Panc1 (cell line): ENCODE data around the gene PTPRE. TPM values are rescaled to one million over a fixed set of nuclear protein-coding genes. Genes with fewer than 3 reads are reported as not detected.

Source experiments
- ATAC-seq: fragments of 200-7000 bp; cut with Tn5 transposase; 2 replicates; pipeline ENCODE4 v1.9.1; 2020; ENCODE audit warnings: mild to moderate bottlenecking, moderate library complexity
- BruUV-seq: library from RNA; stranded (reverse); fragments of 400-500 nt; replicated peaks from 2 replicates; lab custom pipeline; 2021; lab: Mats Ljungman, UMichigan
- CTCF ChIA-PET: fragments of 300-600 bp; sonication (Branson Sonifier 250); formaldehyde crosslinking; loops from one replicate; lab custom pipeline; 2022; ENCODE audit warnings: antibody characterized with exemption; lab: Charles Lee
- POLR2A ChIA-PET: fragments of 300-600 bp; sonication (Branson Sonifier 250); formaldehyde crosslinking; loops from one replicate; lab custom pipeline; 2022; ENCODE audit warnings: antibody characterized with exemption; lab: Charles Lee
- DNase-seq: peaks from one replicate; pipeline ENCODE4 v3.0.0-alpha.2; 2010; ENCODE audit warnings: low read depth, low spot score
- H3K27ac ChIP-seq: 2 replicates; pipeline ENCODE4 v1.5.1; 2011; ENCODE audit warnings: mild to moderate bottlenecking, low read length, inconsistent platforms
- H3K27me3 ChIP-seq: fragments of 200-500 bp; sonication (Bioruptor generic); 2 replicates; pipeline ENCODE4 v1.6.0; 2014; ENCODE audit warnings: low read length, inconsistent platforms; ENCODE audit not compliant: control insufficient read depth, insufficient read depth
- H3K36me3 ChIP-seq: fragments of 200-500 bp; sonication (Bioruptor generic); 2 replicates; pipeline ENCODE4 v1.5.1; 2014; ENCODE audit warnings: inconsistent platforms, mild to moderate bottlenecking, low read length, moderate library complexity; ENCODE audit not compliant: control insufficient read depth, insufficient read depth
- H3K4me1 ChIP-seq: 2 replicates; pipeline ENCODE4 v1.5.1; 2011; ENCODE audit warnings: inconsistent platforms, mild to moderate bottlenecking, low read length, moderate library complexity; ENCODE audit not compliant: control insufficient read depth, insufficient read depth
- H3K4me3 ChIP-seq, 2 experiments: 2 replicates each; pipeline ENCODE4 v1.5.1; 2011 to 2012; ENCODE audit warnings: low read depth in 2 of 2, low read length in 2 of 2, mild to moderate bottlenecking in 2 of 2, inconsistent platforms in 1 of 2, moderate library complexity in 1 of 2
- H3K9me3 ChIP-seq: fragments of 200-500 bp; sonication (Bioruptor generic); 2 replicates; pipeline ENCODE4 v1.5.1; 2014; ENCODE audit warnings: low read depth, mild to moderate bottlenecking, inconsistent platforms, low read length, moderate library complexity; ENCODE audit not compliant: control insufficient read depth, insufficient read depth
- CTCF ChIP-seq: fragments of 450-650 bp; IDR thresholded peaks from 2 replicates; pipeline ENCODE4 v1.5.1; 2017; ENCODE audit warnings: mild to moderate bottlenecking
- POLR2AphosphoS5 ChIP-seq: IDR thresholded peaks from 2 replicates; pipeline ENCODE4 v1.6.1; 2012; ENCODE audit warnings: mild to moderate bottlenecking, low read depth, low read length, moderate library complexity
- REST ChIP-seq, 2 experiments: IDR thresholded peaks; 2 replicates each; pipeline ENCODE4 v1.6.1; 2011 to 2012; ENCODE audit warnings: low read depth in 2 of 2, control low read depth in 1 of 2, low read length in 1 of 2, mild to moderate bottlenecking in 1 of 2, moderate library complexity in 1 of 2; ENCODE audit not compliant: insufficient read depth in 1 of 2
- SIN3A ChIP-seq: IDR thresholded peaks from 2 replicates; pipeline ENCODE4 v1.6.1; 2012; ENCODE audit warnings: low read depth, mild to moderate bottlenecking, low read length, moderate library complexity, borderline replicate concordance; ENCODE audit not compliant: insufficient read depth
- TCF7L2 ChIP-seq: IDR thresholded peaks from 2 replicates; pipeline ENCODE4 v1.6.1; 2011; ENCODE audit warnings: mild to moderate bottlenecking, low read depth, low read length, inconsistent platforms
- in situ Hi-C: cut with HindIII; loops from 2 replicates; pipeline ENCODE4 v1.10.0; 2016; ENCODE audit warnings: low sequenced_read_pairs, low pct_unique_long_range_greater_than_20kb
- intact Hi-C: fragments of 100-400 bp; cut with micrococcal nuclease; formaldehyde crosslinking; loops from one replicate; pipeline ENCODE4 v1.10.0; 2022; ENCODE audit not compliant: unreplicated experiment
- total RNA-seq: library from RNA; stranded (reverse); gene quantifications from one replicate; pipeline ENCODE4 v1.2.1, GENCODE V29; 2021; ENCODE audit not compliant: unreplicated experiment

PTPRE gene
- total RNA-seq, 1 experiment from 2014 or later, result 0.44 TPM

GRCh38 chr10:128026615-128027300 is 119.9 kb downstream of the PTPRE start:
- no TSS peak for BruUV-seq
- TF ChIP-seq POLR2AphosphoS5, result no peak
- TF ChIP-seq CTCF, result no peak
- no peak for TF ChIP-seq TCF7L2
- no peak for TF ChIP-seq REST (IDR thresholded peaks at IDR 0.05; ENCODE audit: insufficient read depth in 1 of 2, low read depth in 2 of 2, low read length in 1 of 2)
- TF ChIP-seq SIN3A, result no peak
- no peak overlapping the region for H3K4me3 ChIP-seq
- no peak overlapping the region for H3K27ac ChIP-seq
- intact Hi-C loops, result no loop called here
- no peaks in the 10 kb centered on the region for H3K9me3 ChIP-seq
- in situ Hi-C loops, result no loop called here
- H3K4me1 ChIP-seq, result no peaks in the 10 kb centered on the region
- no peak for ATAC-seq
- ChIA-PET CTCF (interaction anchor here (0.5 kb wide), 1 partner anchor 119 kb away, joined by 5 read pairs; no protein-coding TSS in a partner anchor), POLR2A (no interaction called here)
- no peak for DNase-seq
- no peaks in the 10 kb centered on the region for H3K36me3 ChIP-seq
- peaks cover 4% of the 10 kb centered on the region; the same call in 1 of the 2 replicates for H3K27me3 ChIP-seq

DNA sequence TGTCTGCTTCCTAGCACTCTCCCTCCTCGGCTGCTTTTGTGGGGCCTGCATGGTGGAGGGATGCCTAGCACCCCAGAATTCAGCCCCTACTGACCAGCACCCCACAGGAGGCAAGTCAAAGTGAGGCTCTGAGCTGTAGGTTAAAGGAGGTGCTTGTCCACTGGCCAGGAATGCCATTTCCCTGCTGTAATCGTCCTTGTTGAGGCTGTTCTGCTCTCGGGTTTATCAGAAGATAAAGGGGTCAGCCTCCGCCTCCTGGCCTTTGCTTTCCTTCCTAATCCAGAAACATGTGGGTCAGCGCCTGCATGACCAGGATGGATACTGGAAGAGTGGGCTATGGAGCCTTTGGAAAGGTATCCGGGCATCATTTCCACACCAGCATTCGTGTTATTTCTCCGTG is 120.4 kb downstream of the PTPRE start:
- no TSS peak for BruUV-seq
- TF ChIP-seq CTCF (no peak), REST (IDR thresholded peaks at IDR 0.05; ENCODE audit: insufficient read depth in 1 of 2, low read depth in 2 of 2, low read length in 1 of 2) (no peak), TCF7L2 (no peak), POLR2AphosphoS5 (no peak), SIN3A (no peak)
- no peaks in the 10 kb centered on the region for H3K36me3 ChIP-seq
- H3K27ac ChIP-seq, result no peak overlapping the region
- ATAC-seq (no peak), DNase-seq (no peak)
- H3K27me3 ChIP-seq, result peaks cover 4% of the 10 kb centered on the region; the same call in 1 of the 2 replicates
- no peak overlapping the region for H3K4me3 ChIP-seq
- in situ Hi-C loops (no loop called here), intact Hi-C loops (no loop called here)
- no peaks in the 10 kb centered on the region for H3K9me3 ChIP-seq
- ChIA-PET CTCF (no interaction called here), POLR2A (no interaction called here)
- H3K4me1 ChIP-seq, result no peaks in the 10 kb centered on the region
